Measurements from ENCODE around the gene CLSTN2.

CLSTN2 gene

DNA sequence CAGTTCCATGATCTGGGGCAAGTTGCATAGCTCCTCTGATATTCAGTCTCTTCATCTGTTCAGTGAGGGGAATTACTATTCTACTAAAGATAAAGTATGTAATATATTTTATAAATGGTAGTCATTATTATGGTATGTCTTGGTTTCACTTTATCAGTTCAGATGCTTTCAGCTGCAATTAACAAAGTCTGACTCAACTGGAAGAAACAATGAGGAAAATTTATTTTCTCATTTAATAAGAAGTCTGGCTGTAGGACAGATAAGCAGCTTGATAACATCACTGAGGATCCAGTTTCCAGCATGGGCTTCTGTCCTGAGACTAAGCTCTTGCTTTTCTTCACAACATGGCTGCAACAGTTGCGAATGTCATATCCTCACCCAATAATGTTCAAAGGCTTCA is 388.6 kb downstream of the CLSTN2 start:
- no peak for TF ChIP-seq ZNF274 (IDR thresholded peaks at IDR 0.05; ENCODE audit: low read depth, low read length)
- H3K4me3 ChIP-seq (ENCODE audit: low read length) = no peak overlapping the region

GRCh38 chr3:140332131-140332530 is 397.1 kb downstream of the CLSTN2 start:
- H3K4me3 ChIP-seq (ENCODE audit: low read length) = no peak overlapping the region
- TF ChIP-seq ZNF274 (IDR thresholded peaks at IDR 0.05; ENCODE audit: low read depth, low read length) = no peak

DNA sequence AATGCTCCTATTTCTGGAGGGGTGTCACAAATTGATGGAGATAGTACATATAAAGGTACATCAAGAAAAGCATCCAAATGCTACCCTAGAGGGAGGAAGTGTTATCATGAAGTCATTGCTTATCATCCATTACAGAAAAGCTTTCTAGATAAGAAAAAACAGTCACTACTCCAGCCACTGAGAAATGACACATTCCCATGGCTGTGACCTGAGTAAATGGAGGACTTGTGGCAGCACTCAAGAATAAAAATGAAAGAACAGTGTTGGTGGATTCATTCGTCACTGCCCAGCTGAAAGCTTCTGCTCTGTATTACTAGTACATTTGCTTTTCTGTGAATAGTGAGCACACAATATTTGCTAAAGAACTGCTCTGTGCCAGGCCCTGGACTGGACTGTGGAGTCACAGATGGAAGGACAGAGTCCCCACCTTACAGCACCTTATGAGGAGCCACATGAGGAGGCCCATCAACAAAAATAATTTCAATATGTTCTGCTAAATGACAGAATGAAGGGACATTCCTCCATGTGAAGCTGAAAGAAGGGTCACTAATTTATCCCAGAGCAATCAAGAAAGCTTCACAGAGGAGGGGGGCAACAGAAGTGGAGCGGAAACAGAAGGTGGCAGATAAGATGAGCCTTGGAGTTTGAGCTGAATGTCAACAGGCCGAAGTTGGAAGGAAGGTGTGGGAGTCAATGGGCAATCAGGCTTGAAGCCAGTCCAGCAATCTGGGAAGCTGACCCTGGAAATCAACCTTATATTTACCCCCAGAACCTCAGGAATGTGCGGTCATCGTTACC is 399.3 kb downstream of the CLSTN2 start:
- no peak overlapping the region for H3K4me3 ChIP-seq (ENCODE audit: low read length)
- no peak for TF ChIP-seq ZNF274 (IDR thresholded peaks at IDR 0.05; ENCODE audit: low read depth, low read length)

DNA sequence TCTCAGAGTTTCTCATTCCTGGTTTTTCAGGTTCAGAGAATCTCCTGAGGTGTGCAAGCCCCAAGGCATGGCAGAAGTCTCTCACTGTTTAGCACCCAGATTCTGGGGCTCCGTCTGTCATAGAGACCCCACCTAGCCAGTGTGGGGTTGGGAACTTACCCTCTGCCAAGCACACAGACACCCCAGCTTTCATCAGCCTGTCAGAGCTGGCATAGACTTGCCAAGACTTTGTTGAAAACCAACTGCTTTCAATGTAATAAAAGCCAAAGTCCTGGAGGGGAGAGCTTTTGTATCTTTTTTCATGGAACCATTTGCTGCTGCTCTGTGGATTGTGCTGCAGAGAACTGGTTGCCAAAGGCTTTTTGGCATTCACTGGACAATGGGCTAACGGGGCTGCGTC is 401.5 kb downstream of the CLSTN2 start:
- no peak overlapping the region for H3K4me3 ChIP-seq (ENCODE audit: low read length)
- no peak for TF ChIP-seq ZNF274 (IDR thresholded peaks at IDR 0.05; ENCODE audit: low read depth, low read length)

DNA sequence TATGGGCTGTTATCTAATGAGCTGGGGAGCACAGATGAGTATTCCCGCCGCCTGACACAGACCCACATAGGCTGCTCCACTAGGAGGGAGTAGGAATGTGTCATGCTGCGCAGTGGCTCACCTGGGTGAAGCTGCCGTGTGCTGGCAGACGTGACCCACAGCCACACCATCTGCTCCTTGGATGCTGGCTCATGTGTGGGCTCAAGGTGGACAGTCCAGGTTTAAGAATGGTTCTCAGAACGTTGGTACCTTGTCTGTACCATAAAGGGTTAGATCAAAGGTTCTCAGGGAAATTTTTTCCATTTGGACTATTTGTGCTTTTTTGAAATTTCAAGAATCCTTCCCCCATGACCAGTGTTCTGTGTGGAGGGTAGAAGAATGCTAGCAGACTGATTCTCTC is 403.9 kb downstream of the CLSTN2 start:
- TF ChIP-seq ZNF274 (IDR thresholded peaks at IDR 0.05; ENCODE audit: low read depth, low read length) = no peak
- no peak overlapping the region for H3K4me3 ChIP-seq (ENCODE audit: low read length)

- no peak for TF ChIP-seq ZNF274 (IDR thresholded peaks at IDR 0.05; ENCODE audit: low read depth, low read length)
- H3K4me3 ChIP-seq (ENCODE audit: low read length) = no peak overlapping the region
Observed at GRCh38 chr3:140341203-140341602, 406.2 kb downstream of the CLSTN2 start.

- no peak for TF ChIP-seq ZNF274 (IDR thresholded peaks at IDR 0.05; ENCODE audit: low read depth, low read length)
- no peak overlapping the region for H3K4me3 ChIP-seq (ENCODE audit: low read length)
Observed at GRCh38 chr3:140341817-140342403, 406.9 kb downstream of the CLSTN2 start.

DNA sequence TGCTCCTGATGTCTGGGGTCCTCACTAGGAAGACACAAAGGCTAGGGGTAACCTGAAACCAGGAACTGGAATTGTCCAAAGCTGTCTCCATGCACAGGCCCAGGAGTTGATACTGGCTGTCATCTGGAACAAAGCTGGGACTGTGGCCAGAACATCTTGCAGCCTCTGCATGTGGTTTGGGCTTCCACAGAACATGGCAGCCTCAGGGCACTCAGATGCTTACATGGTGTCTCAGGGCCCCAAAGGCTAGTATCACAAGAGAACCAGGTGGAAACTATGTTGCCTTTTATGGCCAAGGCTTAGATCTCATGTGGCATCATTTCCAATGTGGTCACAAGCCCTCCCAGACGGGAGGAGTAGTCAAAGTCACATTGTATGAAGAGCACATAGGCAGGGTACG is 407.7 kb downstream of the CLSTN2 start:
- TF ChIP-seq ZNF274 (IDR thresholded peaks at IDR 0.05; ENCODE audit: low read depth, low read length) = no peak
- no peak overlapping the region for H3K4me3 ChIP-seq (ENCODE audit: low read length)

DNA sequence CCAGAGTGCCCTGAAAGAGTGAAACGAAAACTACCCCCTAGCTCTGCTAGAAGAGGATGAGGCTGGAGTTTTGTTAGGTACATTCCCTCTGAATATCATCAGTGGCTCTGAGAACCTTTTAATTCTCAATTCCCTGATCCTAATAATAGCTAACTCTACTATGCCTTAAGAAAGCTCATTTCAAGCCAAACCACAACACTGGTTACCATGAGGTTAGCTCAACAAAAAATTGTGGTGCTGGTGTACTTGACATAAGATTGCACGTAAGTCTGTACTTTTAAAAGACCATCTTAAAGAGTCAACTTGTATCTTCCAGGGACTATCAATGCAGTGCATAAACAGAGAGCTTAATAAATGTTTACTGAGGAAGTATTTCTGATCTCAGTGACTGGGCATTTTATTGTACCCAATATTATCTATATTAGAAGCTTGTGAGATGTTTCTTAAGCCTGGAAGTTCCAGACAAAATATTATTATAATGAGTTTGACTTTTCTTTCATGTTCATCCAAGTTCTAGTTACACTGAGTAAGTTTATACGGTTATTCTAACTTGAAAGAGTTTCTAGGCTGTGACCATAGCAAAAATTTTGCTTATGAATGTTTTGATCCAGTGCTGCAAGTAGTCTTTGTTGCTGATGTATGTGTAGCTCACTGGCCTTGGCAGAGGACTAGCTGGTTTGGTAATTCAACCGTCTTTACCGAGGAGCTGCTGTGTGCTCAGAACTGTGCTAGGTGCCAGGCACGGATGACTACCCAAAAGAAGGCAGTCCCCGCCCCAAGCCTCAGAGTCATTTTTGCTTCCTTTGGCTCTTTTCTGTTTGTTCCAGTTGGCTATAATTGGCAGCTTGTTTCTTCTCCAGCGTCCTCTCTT is 408.5 kb downstream of the CLSTN2 start:
- no peak for TF ChIP-seq ZNF274 (IDR thresholded peaks at IDR 0.05; ENCODE audit: low read depth, low read length)

DNA sequence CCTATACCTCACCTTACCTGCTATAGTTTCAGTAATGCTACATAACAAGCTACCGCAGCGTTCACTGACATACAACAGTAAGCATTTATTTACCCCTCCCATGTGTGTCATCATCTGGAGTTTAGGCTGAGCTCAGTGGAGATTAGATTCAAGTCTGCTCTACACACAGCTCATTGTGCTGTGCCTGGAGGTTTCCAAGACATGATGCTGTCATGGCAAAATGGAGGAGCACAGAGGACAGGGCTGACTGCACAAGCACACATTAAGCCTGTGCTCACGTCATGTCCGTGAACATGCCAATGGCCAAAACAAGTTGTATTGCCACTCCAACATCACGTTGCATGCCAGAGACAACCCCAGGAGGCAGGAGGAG is 409.1 kb downstream of the CLSTN2 start:
- no peak overlapping the region for H3K4me3 ChIP-seq (ENCODE audit: low read length)
- no peak for TF ChIP-seq ZNF274 (IDR thresholded peaks at IDR 0.05; ENCODE audit: low read depth, low read length)

More for the DNA sequence above, 408.5 kb downstream of the CLSTN2 start:
- H3K4me3 ChIP-seq (ENCODE audit: low read length) = no peak overlapping the region

GRCh38 chr3:140344601-140345205 is 409.7 kb downstream of the CLSTN2 start:
- no peak for TF ChIP-seq ZNF274 (IDR thresholded peaks at IDR 0.05; ENCODE audit: low read depth, low read length)
- H3K4me3 ChIP-seq (ENCODE audit: low read length) = no peak overlapping the region

GRCh38 chr3:140347151-140347550 is 412.2 kb downstream of the CLSTN2 start:
- no peak overlapping the region for H3K4me3 ChIP-seq (ENCODE audit: low read length)
- TF ChIP-seq ZNF274 (IDR thresholded peaks at IDR 0.05; ENCODE audit: low read depth, low read length) = no peak

DNA sequence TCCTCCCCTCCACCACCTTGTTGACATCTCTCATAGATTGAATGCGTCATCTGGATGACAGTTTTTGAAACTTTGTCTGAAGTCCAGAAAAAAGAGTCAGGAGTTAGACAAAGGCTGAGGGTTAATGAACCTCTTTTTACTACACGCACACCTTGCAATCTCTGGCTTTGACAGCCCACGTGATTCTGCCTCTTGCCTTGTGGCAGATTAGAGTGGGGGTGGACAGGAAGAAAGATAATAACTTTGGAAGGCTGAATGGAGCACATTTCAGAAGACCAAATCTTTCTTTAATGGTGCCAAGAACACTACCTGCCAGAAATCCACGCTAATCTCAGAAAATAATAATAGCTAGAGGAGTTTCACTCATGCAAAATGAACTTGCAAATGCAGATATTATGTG is 415.0 kb downstream of the CLSTN2 start:
- no peak for TF ChIP-seq ZNF274 (IDR thresholded peaks at IDR 0.05; ENCODE audit: low read depth, low read length)

GRCh38 chr3:140351466-140351865 is 416.5 kb downstream of the CLSTN2 start:
- TF ChIP-seq ZNF274 (IDR thresholded peaks at IDR 0.05; ENCODE audit: low read depth, low read length) = no peak

More for the DNA sequence above, 415.0 kb downstream of the CLSTN2 start:
- no peak overlapping the region for H3K4me3 ChIP-seq (ENCODE audit: low read length)

More at GRCh38 chr3:140351466-140351865, 416.5 kb downstream of the CLSTN2 start:
- no peak overlapping the region for H3K4me3 ChIP-seq (ENCODE audit: low read length)
